ENCODE measurements around the gene PAGE2B.

DNA sequence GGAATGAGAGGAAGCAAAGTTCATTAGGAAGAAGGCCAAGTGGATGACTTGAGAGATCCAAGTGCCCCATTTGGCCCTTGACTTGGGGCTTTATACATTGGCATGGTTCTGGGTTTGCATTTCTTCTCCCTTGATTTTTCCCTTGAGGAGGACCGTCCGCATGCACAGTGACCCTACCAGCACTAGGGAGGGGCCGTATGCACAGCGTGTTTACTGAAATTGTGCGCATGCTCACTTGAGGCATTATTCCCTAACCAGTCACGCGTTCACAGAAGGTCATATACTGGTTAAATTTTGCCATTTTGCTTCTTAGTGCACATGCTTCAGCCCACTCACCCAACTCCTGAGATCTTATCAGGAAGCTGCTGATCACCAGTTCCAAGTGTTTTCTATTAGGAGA lies 49.1 kb downstream of the PAGE2B start:
- TF ChIP-seq EP300 (IDR thresholded peaks at IDR 0.05) (no peak), POLR2A (IDR thresholded peaks at IDR 0.05) (no peak), POLR2AphosphoS5 (IDR thresholded peaks at IDR 0.05) (no peak)
- TF ChIP-seq, protein P1, sequence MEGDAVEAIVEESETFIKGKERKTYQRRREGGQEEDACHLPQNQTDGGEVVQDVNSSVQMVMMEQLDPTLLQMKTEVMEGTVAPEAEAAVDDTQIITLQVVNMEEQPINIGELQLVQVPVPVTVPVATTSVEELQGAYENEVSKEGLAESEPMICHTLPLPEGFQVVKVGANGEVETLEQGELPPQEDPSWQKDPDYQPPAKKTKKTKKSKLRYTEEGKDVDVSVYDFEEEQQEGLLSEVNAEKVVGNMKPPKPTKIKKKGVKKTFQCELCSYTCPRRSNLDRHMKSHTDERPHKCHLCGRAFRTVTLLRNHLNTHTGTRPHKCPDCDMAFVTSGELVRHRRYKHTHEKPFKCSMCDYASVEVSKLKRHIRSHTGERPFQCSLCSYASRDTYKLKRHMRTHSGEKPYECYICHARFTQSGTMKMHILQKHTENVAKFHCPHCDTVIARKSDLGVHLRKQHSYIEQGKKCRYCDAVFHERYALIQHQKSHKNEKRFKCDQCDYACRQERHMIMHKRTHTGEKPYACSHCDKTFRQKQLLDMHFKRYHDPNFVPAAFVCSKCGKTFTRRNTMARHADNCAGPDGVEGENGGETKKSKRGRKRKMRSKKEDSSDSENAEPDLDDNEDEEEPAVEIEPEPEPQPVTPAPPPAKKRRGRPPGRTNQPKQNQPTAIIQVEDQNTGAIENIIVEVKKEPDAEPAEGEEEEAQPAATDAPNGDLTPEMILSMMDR (IDR thresholded peaks at IDR 0.05): no peak
